ENCODE data around the gene SCN3A. TPM values are rescaled to one million over a fixed set of nuclear protein-coding genes. Genes with fewer than 3 reads are reported as not detected.

Gene SCN3A
- total and polyA plus RNA-seq, 2 of the 13 experiments (the other 11 are each of a cell fraction or from before 2014, with no cell fraction given): not detected

DNA sequence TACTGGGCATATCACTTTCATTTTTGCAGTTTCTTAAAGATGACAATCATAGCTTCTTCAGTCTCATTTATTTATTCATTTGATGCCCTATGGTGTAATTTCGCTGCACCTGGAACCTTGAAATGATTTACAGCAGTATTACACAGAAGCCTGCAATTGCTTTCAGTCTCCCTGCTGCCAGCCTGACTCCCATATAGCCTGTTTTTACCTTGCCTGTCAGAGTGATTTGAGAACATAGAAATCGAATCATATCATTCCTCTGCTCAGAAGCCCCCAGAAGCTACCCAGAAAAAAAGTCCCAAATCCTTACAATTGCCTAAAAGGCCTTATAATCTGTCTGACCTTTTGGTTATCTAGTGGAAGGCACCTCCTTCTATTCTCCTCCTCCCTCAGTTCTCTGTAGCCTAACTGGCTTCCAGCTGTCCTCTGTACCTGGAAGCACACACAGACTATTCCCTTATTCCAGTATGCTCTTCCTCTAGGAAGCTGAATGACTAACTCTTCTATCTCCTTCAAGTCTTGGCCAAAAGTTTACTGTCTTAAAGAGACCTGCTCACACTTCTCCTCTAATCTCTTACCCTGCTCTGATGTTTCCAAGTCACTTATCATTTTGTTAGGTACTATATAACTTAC lies 12.6 kb downstream of the SCN3A start:
- H3K9me3 ChIP-seq (ENCODE audit: low read length): no peaks in the 10 kb centered on the region
- H3K27me3 ChIP-seq (ENCODE audit: control insufficient read depth in 1 of 2, insufficient read depth in 2 of 2, low read length in 2 of 2): no peaks in the 10 kb centered on the region
- no peak overlapping the region for H3K9ac ChIP-seq (ENCODE audit: insufficient read depth, low read depth, low read length)
- FAIRE-seq (no peak), ATAC-seq (no peak), DNase-seq (ENCODE audit: low spot score) (no peak)
- H2AFZ ChIP-seq (ENCODE audit: low read length): no peak overlapping the region
- in situ Hi-C loops (cut with HindIII; ENCODE audit: extremely low pct_ligation_motif_present, low pct_unique_long_range_greater_than_20kb): no loop called here
- no peaks in the 10 kb centered on the region for H4K20me1 ChIP-seq (ENCODE audit: insufficient read depth, low read length)
- H3K27ac ChIP-seq (ENCODE audit: extremely low read length, insufficient read depth, low read length): no peak overlapping the region
- no peak overlapping the region for H3K4me2 ChIP-seq (ENCODE audit: low read depth, low read length)
- TF ChIP-seq, protein P1, sequence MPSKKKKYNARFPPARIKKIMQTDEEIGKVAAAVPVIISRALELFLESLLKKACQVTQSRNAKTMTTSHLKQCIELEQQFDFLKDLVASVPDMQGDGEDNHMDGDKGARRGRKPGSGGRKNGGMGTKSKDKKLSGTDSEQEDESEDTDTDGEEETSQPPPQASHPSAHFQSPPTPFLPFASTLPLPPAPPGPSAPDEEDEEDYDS (CRISPR knock-in tag; IDR thresholded peaks at IDR 0.05): no peak
- TF ChIP-seq ZC3H13 (CRISPR knock-in tag; IDR thresholded peaks at IDR 0.05) (no peak), SMARCE1 (IDR thresholded peaks at IDR 0.05; ENCODE audit: borderline replicate concordance) (no peak), KLF9 (CRISPR knock-in tag; IDR thresholded peaks at IDR 0.05; ENCODE audit: low read depth) (no peak), NFYC (CRISPR knock-in tag; IDR thresholded peaks at IDR 0.05) (no peak), TGIF2 (CRISPR knock-in tag; IDR thresholded peaks at IDR 0.05) (no peak), RBFOX2 (IDR thresholded peaks at IDR 0.05; ENCODE audit: low read depth, low read length) (no peak), MTF2 (CRISPR knock-in tag; IDR thresholded peaks at IDR 0.05; ENCODE audit: borderline replicate concordance) (no peak), MED8 (CRISPR knock-in tag; IDR thresholded peaks at IDR 0.05; ENCODE audit: insufficient replicate concordance) (no peak), ZNF782 (CRISPR knock-in tag; IDR thresholded peaks at IDR 0.05; ENCODE audit: borderline replicate concordance) (no peak), TP53 (CRISPR knock-in tag; conservative IDR thresholded peaks at IDR 0.05) (no peak), WIZ (CRISPR knock-in tag; IDR thresholded peaks at IDR 0.05) (no peak), ZFP41 (CRISPR knock-in tag; IDR thresholded peaks at IDR 0.05; ENCODE audit: borderline replicate concordance) (no peak), ZNF83 (CRISPR knock-in tag; IDR thresholded peaks at IDR 0.05; ENCODE audit: borderline replicate concordance) (no peak), SIX1 (CRISPR knock-in tag; IDR thresholded peaks at IDR 0.05; ENCODE audit: borderline replicate concordance) (no peak), SNRNP70 (IDR thresholded peaks at IDR 0.05; ENCODE audit: low read depth, low read length) (no peak)
- TF ChIP-seq, protein P2, sequence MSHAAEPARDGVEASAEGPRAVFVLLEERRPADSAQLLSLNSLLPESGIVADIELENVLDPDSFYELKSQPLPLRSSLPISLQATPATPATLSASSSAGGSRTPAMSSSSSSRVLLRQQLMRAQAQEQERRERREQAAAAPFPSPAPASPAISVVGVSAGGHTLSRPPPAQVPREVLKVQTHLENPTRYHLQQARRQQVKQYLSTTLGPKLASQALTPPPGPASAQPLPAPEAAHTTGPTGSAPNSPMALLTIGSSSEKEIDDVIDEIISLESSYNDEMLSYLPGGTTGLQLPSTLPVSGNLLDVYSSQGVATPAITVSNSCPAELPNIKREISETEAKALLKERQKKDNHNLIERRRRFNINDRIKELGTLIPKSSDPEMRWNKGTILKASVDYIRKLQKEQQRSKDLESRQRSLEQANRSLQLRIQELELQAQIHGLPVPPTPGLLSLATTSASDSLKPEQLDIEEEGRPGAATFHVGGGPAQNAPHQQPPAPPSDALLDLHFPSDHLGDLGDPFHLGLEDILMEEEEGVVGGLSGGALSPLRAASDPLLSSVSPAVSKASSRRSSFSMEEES (CRISPR knock-in tag; IDR thresholded peaks at IDR 0.05): no peak
- TF ChIP-seq, protein P3, sequence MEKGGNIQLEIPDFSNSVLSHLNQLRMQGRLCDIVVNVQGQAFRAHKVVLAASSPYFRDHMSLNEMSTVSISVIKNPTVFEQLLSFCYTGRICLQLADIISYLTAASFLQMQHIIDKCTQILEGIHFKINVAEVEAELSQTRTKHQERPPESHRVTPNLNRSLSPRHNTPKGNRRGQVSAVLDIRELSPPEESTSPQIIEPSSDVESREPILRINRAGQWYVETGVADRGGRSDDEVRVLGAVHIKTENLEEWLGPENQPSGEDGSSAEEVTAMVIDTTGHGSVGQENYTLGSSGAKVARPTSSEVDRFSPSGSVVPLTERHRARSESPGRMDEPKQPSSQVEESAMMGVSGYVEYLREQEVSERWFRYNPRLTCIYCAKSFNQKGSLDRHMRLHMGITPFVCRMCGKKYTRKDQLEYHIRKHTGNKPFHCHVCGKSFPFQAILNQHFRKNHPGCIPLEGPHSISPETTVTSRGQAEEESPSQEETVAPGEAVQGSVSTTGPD (CRISPR knock-in tag; IDR thresholded peaks at IDR 0.05): no peak
- TF ChIP-seq, protein P4, sequence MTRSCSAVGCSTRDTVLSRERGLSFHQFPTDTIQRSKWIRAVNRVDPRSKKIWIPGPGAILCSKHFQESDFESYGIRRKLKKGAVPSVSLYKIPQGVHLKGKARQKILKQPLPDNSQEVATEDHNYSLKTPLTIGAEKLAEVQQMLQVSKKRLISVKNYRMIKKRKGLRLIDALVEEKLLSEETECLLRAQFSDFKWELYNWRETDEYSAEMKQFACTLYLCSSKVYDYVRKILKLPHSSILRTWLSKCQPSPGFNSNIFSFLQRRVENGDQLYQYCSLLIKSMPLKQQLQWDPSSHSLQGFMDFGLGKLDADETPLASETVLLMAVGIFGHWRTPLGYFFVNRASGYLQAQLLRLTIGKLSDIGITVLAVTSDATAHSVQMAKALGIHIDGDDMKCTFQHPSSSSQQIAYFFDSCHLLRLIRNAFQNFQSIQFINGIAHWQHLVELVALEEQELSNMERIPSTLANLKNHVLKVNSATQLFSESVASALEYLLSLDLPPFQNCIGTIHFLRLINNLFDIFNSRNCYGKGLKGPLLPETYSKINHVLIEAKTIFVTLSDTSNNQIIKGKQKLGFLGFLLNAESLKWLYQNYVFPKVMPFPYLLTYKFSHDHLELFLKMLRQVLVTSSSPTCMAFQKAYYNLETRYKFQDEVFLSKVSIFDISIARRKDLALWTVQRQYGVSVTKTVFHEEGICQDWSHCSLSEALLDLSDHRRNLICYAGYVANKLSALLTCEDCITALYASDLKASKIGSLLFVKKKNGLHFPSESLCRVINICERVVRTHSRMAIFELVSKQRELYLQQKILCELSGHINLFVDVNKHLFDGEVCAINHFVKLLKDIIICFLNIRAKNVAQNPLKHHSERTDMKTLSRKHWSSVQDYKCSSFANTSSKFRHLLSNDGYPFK (CRISPR knock-in tag; IDR thresholded peaks at IDR 0.05; ENCODE audit: borderline replicate concordance): no peak
- ChIA-PET CTCF (ENCODE audit: low intra/inter-chr PET ratio, low total read pairs) (no interaction called here), POLR2A (no interaction called here)
- BruUV-seq (replicated peaks): no TSS peak
- WGBS (ENCODE audit: low lambda C conversion rate): 0% methylated on average over 2 of the region's 2 CpGs
- no peaks in the 10 kb centered on the region for H3K4me1 ChIP-seq (ENCODE audit: insufficient read depth, low read length)
- no peaks in the 10 kb centered on the region for H3K36me3 ChIP-seq (replicated peaks in 1 of 2; ENCODE audit: control insufficient read depth in 1 of 2, insufficient read depth in 2 of 2, low read length in 2 of 2)
- H3K79me2 ChIP-seq (ENCODE audit: insufficient read depth, low read length): no peaks in the 10 kb centered on the region
- intact Hi-C loops (cut with micrococcal nuclease; ENCODE audit: unreplicated experiment): no loop called here
- no peak overlapping the region for H3K4me3 ChIP-seq (replicated peaks in 1 of 3; ENCODE audit: insufficient read depth in 1 of 3, low read depth in 2 of 3, low read length in 3 of 3)

Measured in HepG2 (cell line).